GM12878 (cell line): ENCODE results near the gene SERPINI1. TPM values are rescaled to one million over a fixed set of nuclear protein-coding genes. Genes with fewer than 3 reads are reported as not detected.

ENCODE experiments used
- ATAC-seq: fragments of 200-7000 bp; cut with Tn5 transposase; 3 replicates; pipeline ENCODE4 v1.9.1; 2020; ENCODE audit warnings: mild to moderate bottlenecking, moderate library complexity
- BruUV-seq: library from RNA; stranded (reverse); fragments of 400-500 nt; replicated peaks from 2 replicates; lab custom pipeline; 2021; lab: Mats Ljungman, UMichigan
- CTCF ChIA-PET: fragments of 300-600 bp; sonication (Branson Sonifier 250); formaldehyde crosslinking; extraction: SDS; loops from one replicate; lab custom pipeline; 2021; ENCODE audit warnings: inconsistent platforms; lab: Yijun Ruan, JAX
- POLR2A ChIA-PET: fragments of 350-600 bp; formaldehyde crosslinking; extraction: SDS; loops from one replicate; lab custom pipeline; 2021; ENCODE audit warnings: inconsistent platforms; lab: Charles Lee
- RAD21 ChIA-PET: fragments of 300-600 bp; sonication (Branson Sonifier 250); formaldehyde crosslinking; loops from one replicate; lab custom pipeline; 2023; ENCODE audit warnings: antibody characterized with exemption; ENCODE audit not compliant: unreplicated experiment; lab: Charles Lee
- SMC1A ChIA-PET: fragments of 300-600 bp; sonication (Branson Sonifier 250); formaldehyde crosslinking; loops from one replicate; lab custom pipeline; 2023; ENCODE audit not compliant: unreplicated experiment, uncharacterized antibody; lab: Charles Lee
- DNase-seq: peaks from one replicate; pipeline ENCODE4 v3.0.0-alpha.2; 2011; ENCODE audit warnings: low read depth, low spot score
- FAIRE-seq: peaks from 3 replicates; lab custom pipeline; 2011; peaks lifted over from hg19 to GRCh38; lab: Jason Lieb, UNC
- H2AFZ ChIP-seq: 2 replicates; pipeline ENCODE4 v1.6.0; 2011; ENCODE audit warnings: low read depth, low read length, control low read depth; ENCODE audit not compliant: control insufficient read depth
- H3K27ac ChIP-seq: 2 replicates; pipeline ENCODE4 v1.5.1; 2011; ENCODE audit warnings: control low read depth; ENCODE audit not compliant: control insufficient read depth, insufficient read depth
- H3K27me3 ChIP-seq, 2 experiments: replicated peaks in 1 of 2; 2 replicates each; pipeline versions ENCODE4 v1.6.0 to v1.6.1; 2011; ENCODE audit warnings: low read length in 1 of 2; ENCODE audit not compliant: control insufficient read depth in 2 of 2, insufficient read depth in 2 of 2
- H3K36me3 ChIP-seq, 2 experiments: 2 replicates each; pipeline ENCODE4 v1.5.1; 2011; ENCODE audit warnings: low read length in 1 of 2; ENCODE audit not compliant: control insufficient read depth in 2 of 2, insufficient read depth in 2 of 2
- H3K4me1 ChIP-seq: 2 replicates; pipeline ENCODE4 v1.6.1; 2011; ENCODE audit warnings: mild to moderate bottlenecking, low read length, moderate library complexity, mixed read lengths; ENCODE audit not compliant: control insufficient read depth, insufficient read depth
- H3K4me2 ChIP-seq: 2 replicates; pipeline ENCODE4 v1.6.0; 2011; ENCODE audit warnings: control low read depth; ENCODE audit not compliant: control insufficient read depth, insufficient read depth
- H3K4me3 ChIP-seq: fragments of 200-600 bp; sonication (generic); 2 replicates; pipeline ENCODE4 v1.5.1; 2016
- H3K79me2 ChIP-seq: 2 replicates; pipeline ENCODE4 v1.6.0; 2011; ENCODE audit warnings: low read length; ENCODE audit not compliant: control insufficient read depth, insufficient read depth
- H3K9ac ChIP-seq: 2 replicates; pipeline ENCODE4 v1.8.0; 2011; ENCODE audit warnings: low read length, control low read depth, mixed read lengths; ENCODE audit not compliant: control insufficient read depth, insufficient read depth
- H3K9me3 ChIP-seq: replicated peaks from 3 replicates; pipeline ENCODE4 v1.5.1; 2011; ENCODE audit warnings: mild to moderate bottlenecking, low read length; ENCODE audit not compliant: control insufficient read depth, insufficient read depth
- H4K20me1 ChIP-seq: 2 replicates; pipeline ENCODE4 v1.6.0; 2011; ENCODE audit not compliant: control insufficient read depth, insufficient read depth
- BHLHE40 ChIP-seq, 2 experiments: fragments of 450-650 bp in 1 of 2; IDR thresholded peaks; 2 replicates each; pipeline ENCODE4 v1.6.1; 2011 to 2017; ENCODE audit warnings: low read depth in 2 of 2, borderline replicate concordance in 1 of 2, improper control_type of control experiment in 1 of 2, low read length in 1 of 2, mild to moderate bottlenecking in 1 of 2
- CBX3 ChIP-seq: fragments of 200-600 bp; sonication (generic); IDR thresholded peaks from 2 replicates; pipeline ENCODE4 v1.6.1; 2016; ENCODE audit warnings: low read depth, borderline replicate concordance
- EED ChIP-seq: sonication (generic); IDR thresholded peaks from 2 replicates; pipeline ENCODE4 v1.6.1; 2016; ENCODE audit warnings: antibody characterized with exemption, low read depth
- EGR1 ChIP-seq, 2 experiments: IDR thresholded peaks; 1 replicate in 1 of 2; 2 replicates in 1 of 2; pipeline ENCODE4 v1.6.1; 2011 to 2012; ENCODE audit warnings: low read depth in 2 of 2, low read length in 2 of 2, borderline replicate concordance in 1 of 2, mild to moderate bottlenecking in 1 of 2, moderate library complexity in 1 of 2
- ESRRA ChIP-seq: IDR thresholded peaks from 2 replicates; pipeline ENCODE4 v1.6.1; 2012; ENCODE audit warnings: mild to moderate bottlenecking, low read length, improper control_type of control experiment
- FOS ChIP-seq: IDR thresholded peaks from 3 replicates; pipeline ENCODE4 v1.6.1; 2011; ENCODE audit warnings: borderline replicate concordance; ENCODE audit not compliant: insufficient read length; ENCODE audit errors: extremely low read depth
- FOXK2 ChIP-seq: fragments of 450-650 bp; IDR thresholded peaks from 2 replicates; pipeline ENCODE4 v1.6.1; 2017; ENCODE audit warnings: mild to moderate bottlenecking, moderate library complexity
- MEF2B ChIP-seq: fragments of 450-650 bp; IDR thresholded peaks from 2 replicates; pipeline ENCODE4 v1.6.1; 2018; ENCODE audit warnings: mild to moderate bottlenecking, moderate library complexity; ENCODE audit not compliant: partially characterized antibody, poor library complexity, severe bottlenecking
- MTA2 ChIP-seq: fragments of 450-650 bp; IDR thresholded peaks from 2 replicates; pipeline ENCODE4 v1.6.1; 2016; ENCODE audit warnings: low read depth, mild to moderate bottlenecking, moderate library complexity
- NFXL1 ChIP-seq: fragments of 450-650 bp; IDR thresholded peaks from 2 replicates; pipeline ENCODE4 v1.6.1; 2017; ENCODE audit warnings: antibody characterized with exemption, mild to moderate bottlenecking, borderline replicate concordance
- PRDM15 ChIP-seq: fragments of 450-650 bp; formaldehyde crosslinking; IDR thresholded peaks from 2 replicates; pipeline ENCODE4 v1.4.0; 2020; ENCODE audit warnings: mild to moderate bottlenecking, moderate library complexity
- SPI1 ChIP-seq: IDR thresholded peaks from 2 replicates; pipeline ENCODE4 v1.6.1; 2011; ENCODE audit warnings: low read depth, mild to moderate bottlenecking, low read length, moderate library complexity, borderline replicate concordance; ENCODE audit not compliant: insufficient read depth
- STAT3 ChIP-seq: IDR thresholded peaks from 2 replicates; pipeline ENCODE4 v1.6.1; 2011; ENCODE audit warnings: low read depth, low read length, improper control_type of control experiment
- TBL1XR1 ChIP-seq: IDR thresholded peaks from 2 replicates; pipeline ENCODE4 v1.6.1; 2012; ENCODE audit warnings: low read depth, low read length, improper control_type of control experiment
- USF1 ChIP-seq: IDR thresholded peaks from 2 replicates; pipeline ENCODE4 v1.6.1; 2011; ENCODE audit warnings: borderline replicate concordance, low read depth, mild to moderate bottlenecking, moderate library complexity, mixed read lengths, low read length; ENCODE audit not compliant: insufficient read depth; ENCODE audit errors: extremely low read length
- ZBTB11 ChIP-seq: fragments of 450-650 bp; formaldehyde crosslinking; IDR thresholded peaks from 2 replicates; pipeline ENCODE4 v1.5.0; 2022; ENCODE audit warnings: mild to moderate bottlenecking, missing genetic modification characterization
- ZZZ3 ChIP-seq: IDR thresholded peaks from 2 replicates; pipeline ENCODE4 v1.6.1; 2011; ENCODE audit warnings: low read depth; ENCODE audit not compliant: control insufficient read depth, insufficient read length
- WGBS: methylation state at CpG from one replicate; pipeline ENCODE4 v1.1.6; 2016; ENCODE audit warnings: low lambda C conversion rate; ENCODE audit not compliant: insufficient replicate concordance, insufficient coverage; ENCODE audit errors: missing lambda C conversion rate; 5-methylcytosine and 5-hydroxymethylcytosine counted together
- in situ Hi-C: fragments of 300-500 bp; cut with MboI; formaldehyde crosslinking; loops from 9 replicates; pipeline ENCODE4 v1.14.3; 2018; ENCODE audit warnings: mixed read lengths
- intact Hi-C: fragments of 100-400 bp; cut with micrococcal nuclease; formaldehyde crosslinking; loops from one replicate; pipeline ENCODE4 v1.14.2; 2022; ENCODE audit not compliant: unreplicated experiment
- polyA plus RNA-seq, 11 experiments: library from polyadenylated mRNA; depleted of rRNA in 4 of 11; unstranded in 6 of 11; stranded (reverse) in 5 of 11; fragments of >200 nt; fragmentation: Nextera tagmentation in 4 of 11; fragmentation: Illumina TruSeq in 1 of 11; extraction: Ambion mirVana in 4 of 11; extraction: Trizol in 1 of 11; gene quantifications; 1 replicate in 1 of 11; 2 replicates in 10 of 11; pipeline versions ENCODE4 v1.2.1 to v1.2.3, GENCODE V29; 2011 to 2016; ENCODE audit warnings: inconsistent platforms in 2 of 11, missing spikeins in 2 of 11, low read depth in 1 of 11
- total RNA-seq, 4 experiments: library from RNA; depleted of rRNA in 3 of 4; stranded (reverse); fragments of >200 nt in 3 of 4; fragmentation: Illumina TruSeq in 1 of 4; extraction: Trizol in 1 of 4; gene quantifications; 2 replicates each; pipeline versions ENCODE4 v1.2.1 to v1.2.3, GENCODE V29; 2013 to 2021

Gene SERPINI1
- total and polyA plus RNA-seq, 10 of the 15 experiments (the other 5 are each of a cell fraction or from before 2014, with no cell fraction given) = 1.5 to 7.6 (median 3.6) TPM

GRCh38 chr3:167823738-167824137 lies 88.2 kb downstream of the SERPINI1 start:
- no peaks in the 10 kb centered on the region for H4K20me1 ChIP-seq
- no peaks in the 10 kb centered on the region for H3K4me1 ChIP-seq
- no peak for DNase-seq
- FAIRE-seq = no peak
- ChIA-PET CTCF (no interaction called here), SMC1A (no interaction called here), POLR2A (no interaction called here), RAD21 (no interaction called here)
- H3K4me2 ChIP-seq = no peak overlapping the region
- no peak overlapping the region for H2AFZ ChIP-seq
- no peaks in the 10 kb centered on the region for H3K27me3 ChIP-seq
- H3K9ac ChIP-seq = no peak overlapping the region
- H3K27ac ChIP-seq = no peak overlapping the region
- BruUV-seq = no TSS peak
- no peaks in the 10 kb centered on the region for H3K9me3 ChIP-seq
- WGBS = 25% methylated on average over 3 of the region's 3 CpGs
- H3K4me3 ChIP-seq = no peak overlapping the region
- in situ Hi-C loops = no loop called here
- intact Hi-C loops = no loop called here
- H3K36me3 ChIP-seq = no peaks in the 10 kb centered on the region
- H3K79me2 ChIP-seq = no peaks in the 10 kb centered on the region
- ATAC-seq = peak; percentile 67
- TF ChIP-seq MTA2 = peak; percentile 51; the same call in 1 of the 2 replicates
- peak; percentile 47 for TF ChIP-seq MEF2B
- TF ChIP-seq SPI1 = no peak
- no peak for TF ChIP-seq ZZZ3
- TF ChIP-seq TBL1XR1 = no peak
- TF ChIP-seq ESRRA = no peak
- TF ChIP-seq BHLHE40 (IDR thresholded peaks at IDR 0.05; ENCODE audit: borderline replicate concordance in 1 of 2, low read depth in 2 of 2, low read length in 1 of 2) = no peak
- no peak for TF ChIP-seq PRDM15 (CRISPR knock-in tag)
- no peak for TF ChIP-seq FOXK2
- no peak for TF ChIP-seq CBX3
- no peak for TF ChIP-seq ZBTB11 (CRISPR knock-in tag)
- no peak for TF ChIP-seq EGR1 (IDR thresholded peaks at IDR 0.05; ENCODE audit: borderline replicate concordance in 1 of 2, low read depth in 2 of 2, low read length in 2 of 2)
- TF ChIP-seq FOS = no peak
- TF ChIP-seq NFXL1 = no peak
- no peak for TF ChIP-seq EED
- TF ChIP-seq USF1 = no peak
- no peak for TF ChIP-seq STAT3
